Activated naive CD8-positive, alpha-beta T cell (primary cell): ENCODE results near the gene SAMHD1.
"Not testable (repeated sequence)": the region's sequence is repeated elsewhere in the genome, so short reads cannot be mapped to it uniquely, and the experiment has no call there.

ENCODE experiments used
- H3K27ac Mint-ChIP-seq: one replicate; pipeline ENCODE4 v1.8.0; 2021; ENCODE audit warnings: mixed read lengths
- H3K27me3 Mint-ChIP-seq: one replicate; pipeline ENCODE4 v1.8.0; 2021; ENCODE audit warnings: mixed read lengths
- H3K36me3 Mint-ChIP-seq: one replicate; pipeline ENCODE4 v1.8.0; 2021; ENCODE audit warnings: mixed read lengths
- H3K4me1 Mint-ChIP-seq: one replicate; pipeline ENCODE4 v1.8.0; 2021; ENCODE audit warnings: low read depth, mixed read lengths
- H3K4me3 Mint-ChIP-seq: one replicate; pipeline ENCODE4 v1.8.0; 2021; ENCODE audit warnings: mild to moderate bottlenecking, mixed read lengths
- H3K9me3 Mint-ChIP-seq: one replicate; pipeline ENCODE4 v1.8.0; 2021; ENCODE audit warnings: low read depth, mixed read lengths

Gene SAMHD1

DNA sequence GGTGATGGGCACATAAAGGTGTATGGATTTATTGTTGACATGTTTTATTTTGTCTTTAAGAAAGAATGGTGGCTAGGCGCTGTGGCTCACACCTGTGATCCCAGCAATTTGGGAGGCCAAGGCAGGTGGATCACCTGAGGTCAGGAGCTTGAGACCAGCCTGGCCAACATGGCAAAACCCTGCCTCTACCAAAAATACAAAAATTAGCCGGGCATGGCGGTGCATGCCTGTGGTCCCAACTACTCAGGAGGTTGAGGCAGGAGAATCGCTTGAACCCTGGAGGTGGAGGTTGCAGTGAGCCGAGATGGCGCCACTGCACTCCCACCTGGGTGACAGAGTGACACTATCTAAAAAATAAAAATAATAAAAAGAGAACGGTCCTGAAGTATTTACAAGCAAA lies 45.4 kb downstream of the SAMHD1 start:
- peak overlapping the region; percentile 25 for H3K27ac Mint-ChIP-seq
- not testable (repeated sequence) for H3K27me3 Mint-ChIP-seq, H3K4me3 Mint-ChIP-seq, H3K36me3 Mint-ChIP-seq, H3K9me3 Mint-ChIP-seq
- H3K4me1 Mint-ChIP-seq: peaks cover 13% of the 10 kb centered on the region

DNA sequence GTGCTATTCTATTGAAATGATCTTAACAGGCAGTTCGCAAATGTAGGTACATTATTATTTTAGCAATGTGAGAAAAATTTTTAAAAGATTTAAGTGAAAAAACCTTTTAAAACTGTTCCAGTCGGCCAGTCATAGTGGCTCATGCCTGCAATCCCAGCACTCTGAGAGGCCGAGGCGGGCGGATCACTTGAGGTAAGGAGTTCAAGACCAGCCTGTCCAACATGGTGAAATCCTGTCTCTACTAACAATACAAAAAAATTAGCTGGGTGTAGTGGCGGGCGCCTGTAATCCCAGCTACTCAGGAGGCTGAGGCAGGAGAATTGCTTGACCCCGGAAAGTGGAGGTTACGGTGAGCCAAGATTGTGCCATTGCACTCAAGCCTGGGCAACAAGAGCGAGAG lies 45.9 kb downstream of the SAMHD1 start:
- H3K4me3 Mint-ChIP-seq, H3K9me3 Mint-ChIP-seq, H3K27me3 Mint-ChIP-seq, H3K36me3 Mint-ChIP-seq: not testable (repeated sequence)
- Mint-ChIP-seq H3K27ac (peak overlapping the region; percentile 90), H3K4me1 (peaks cover 13% of the 10 kb centered on the region)

DNA sequence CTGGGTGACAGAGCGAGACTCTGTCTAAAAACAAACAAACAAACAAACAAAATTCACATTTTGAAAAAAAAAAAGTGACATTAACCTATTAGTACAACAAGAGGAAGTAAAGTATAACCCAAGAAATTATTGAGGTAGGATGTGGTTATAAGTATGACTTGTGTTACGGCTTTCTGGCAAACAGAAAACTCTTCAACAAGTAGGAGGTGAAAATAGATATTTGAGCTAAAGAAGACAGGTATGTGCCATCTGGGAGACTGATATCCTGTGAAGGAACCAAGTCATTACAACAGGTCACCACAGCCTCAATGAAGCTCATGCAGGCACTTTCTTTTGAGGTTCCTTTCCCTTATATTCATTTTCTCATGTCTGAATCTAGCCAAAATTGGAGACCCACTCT lies 46.8 kb downstream of the SAMHD1 start:
- peaks cover 13% of the 10 kb centered on the region for H3K4me1 Mint-ChIP-seq
- no peaks in the 10 kb centered on the region for H3K27me3 Mint-ChIP-seq
- no peaks in the 10 kb centered on the region for H3K9me3 Mint-ChIP-seq
- peak overlapping the region; percentile 90 for H3K27ac Mint-ChIP-seq
- peaks cover 3% of the 10 kb centered on the region for H3K36me3 Mint-ChIP-seq
- H3K4me3 Mint-ChIP-seq: peak overlapping the region; percentile 13

GRCh38 chr20:36895036-36895435 lies 56.5 kb downstream of the SAMHD1 start:
- peaks cover 18% of the 10 kb centered on the region for H3K4me1 Mint-ChIP-seq
- H3K9me3 Mint-ChIP-seq: no peaks in the 10 kb centered on the region
- no peaks in the 10 kb centered on the region for H3K27me3 Mint-ChIP-seq
- peaks cover 7% of the 10 kb centered on the region for H3K36me3 Mint-ChIP-seq
- H3K27ac Mint-ChIP-seq: peak overlapping the region; percentile 90
- H3K4me3 Mint-ChIP-seq: no peak overlapping the region

DNA sequence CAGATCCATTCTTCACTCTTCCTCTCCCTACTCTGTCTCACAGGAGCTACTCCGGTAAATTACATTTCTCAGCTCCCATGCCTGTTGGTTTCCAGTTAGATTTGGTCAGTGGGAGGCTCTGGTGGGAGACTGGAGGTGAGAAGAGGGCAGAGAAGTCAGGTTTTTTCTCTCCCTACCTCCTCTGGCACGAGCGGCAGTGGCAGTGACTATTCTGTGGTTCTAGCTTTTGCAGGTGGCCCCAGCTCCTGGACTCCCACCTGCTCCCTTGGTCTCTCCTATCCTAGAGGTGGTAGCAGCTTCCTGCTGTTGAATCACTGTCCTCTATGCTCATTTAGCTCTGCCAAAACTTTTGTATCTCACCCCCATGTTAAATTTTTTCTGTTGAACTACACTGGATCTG lies 57.7 kb downstream of the SAMHD1 start:
- Mint-ChIP-seq H3K36me3 (peaks cover 8% of the 10 kb centered on the region), H3K4me3 (no peak overlapping the region), H3K4me1 (peaks cover 18% of the 10 kb centered on the region), H3K27ac (peak overlapping the region; percentile 19), H3K27me3 (no peaks in the 10 kb centered on the region), H3K9me3 (no peaks in the 10 kb centered on the region)

- Mint-ChIP-seq H3K36me3 (peaks cover 3% of the 10 kb centered on the region), H3K4me3 (no peak overlapping the region), H3K27me3 (no peaks in the 10 kb centered on the region), H3K27ac (no peak overlapping the region), H3K4me1 (peaks cover 22% of the 10 kb centered on the region), H3K9me3 (no peaks in the 10 kb centered on the region)
Observed at GRCh38 chr20:36891211-36891610, 60.3 kb downstream of the SAMHD1 start.

GRCh38 chr20:36890586-36890985 lies 60.9 kb downstream of the SAMHD1 start:
- Mint-ChIP-seq H3K27me3 (no peaks in the 10 kb centered on the region), H3K4me3 (no peak overlapping the region), H3K36me3 (peaks cover 3% of the 10 kb centered on the region), H3K9me3 (no peaks in the 10 kb centered on the region), H3K4me1 (peaks cover 24% of the 10 kb centered on the region), H3K27ac (no peak overlapping the region)

GRCh38 chr20:36888880-36889516 lies 62.5 kb downstream of the SAMHD1 start:
- Mint-ChIP-seq H3K4me3 (no peak overlapping the region), H3K27ac (no peak overlapping the region), H3K36me3 (peaks cover 3% of the 10 kb centered on the region), H3K4me1 (peaks cover 17% of the 10 kb centered on the region), H3K9me3 (no peaks in the 10 kb centered on the region), H3K27me3 (no peaks in the 10 kb centered on the region)

DNA sequence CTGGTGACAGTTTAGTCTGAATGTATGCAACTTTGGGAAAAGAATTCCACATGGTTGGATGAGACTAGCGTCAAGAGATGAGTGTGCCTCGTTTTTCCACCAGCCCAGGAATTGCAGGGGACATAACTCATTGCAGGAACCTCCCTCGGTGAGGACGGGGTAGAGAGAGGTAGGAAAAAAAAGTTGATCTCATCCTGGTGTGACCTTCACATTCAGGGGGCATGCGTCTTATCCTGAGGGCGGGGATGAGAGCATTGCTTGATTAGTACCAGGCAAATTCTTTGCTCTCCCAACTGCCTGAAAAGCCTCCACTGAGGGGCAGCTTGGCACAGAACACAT lies 63.8 kb downstream of the SAMHD1 start:
- no peak overlapping the region for H3K4me3 Mint-ChIP-seq
- H3K27me3 Mint-ChIP-seq: no peaks in the 10 kb centered on the region
- H3K4me1 Mint-ChIP-seq: peaks cover 17% of the 10 kb centered on the region
- H3K27ac Mint-ChIP-seq: no peak overlapping the region
- no peaks in the 10 kb centered on the region for H3K9me3 Mint-ChIP-seq
- peaks cover 3% of the 10 kb centered on the region for H3K36me3 Mint-ChIP-seq

DNA sequence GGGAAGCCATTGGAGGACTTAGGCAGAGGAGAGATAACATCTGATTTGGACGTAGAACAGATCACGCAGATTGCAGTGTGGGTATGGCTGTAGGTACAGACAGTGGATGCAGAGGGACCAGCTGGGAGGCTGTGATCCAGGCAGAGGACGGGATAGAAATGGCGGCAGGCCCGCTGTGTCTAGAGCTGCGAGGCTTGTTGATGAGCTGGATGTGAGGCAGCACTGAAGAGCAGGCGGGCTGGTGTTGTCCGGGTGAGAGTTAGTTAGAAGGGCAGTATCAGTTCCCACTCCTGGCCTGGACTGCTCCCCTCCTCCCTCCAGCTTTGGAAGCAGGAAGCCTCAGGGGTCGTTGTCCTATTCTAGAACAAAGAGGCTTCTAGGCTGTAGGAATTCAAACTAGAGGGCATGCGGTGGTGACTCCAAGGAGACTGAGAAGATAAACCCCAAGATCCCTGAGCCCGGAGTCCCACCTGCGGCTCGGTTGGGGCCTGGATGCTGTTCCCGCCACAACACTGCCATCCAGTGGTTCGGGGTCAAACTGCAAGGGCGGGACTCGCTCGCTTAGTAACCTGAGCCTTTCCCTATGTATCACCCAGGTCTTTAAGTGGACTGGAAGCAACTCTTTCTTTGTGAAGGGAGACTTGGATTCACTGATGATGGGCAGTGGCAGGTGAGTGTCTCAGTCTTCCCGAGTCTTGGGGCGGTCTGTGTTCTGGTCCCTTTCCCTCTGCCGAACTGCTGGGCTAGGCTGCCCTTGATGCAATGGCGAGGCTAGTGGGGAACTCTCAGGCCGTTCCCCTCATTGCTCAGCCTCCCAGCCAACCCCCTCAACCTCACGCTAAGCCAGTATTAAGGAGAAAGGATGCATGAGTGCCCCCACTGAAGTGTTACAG lies 64.4 kb downstream of the SAMHD1 start:
- H3K27me3 Mint-ChIP-seq: no peaks in the 10 kb centered on the region
- peaks cover 3% of the 10 kb centered on the region for H3K36me3 Mint-ChIP-seq
- no peaks in the 10 kb centered on the region for H3K9me3 Mint-ChIP-seq

DNA sequence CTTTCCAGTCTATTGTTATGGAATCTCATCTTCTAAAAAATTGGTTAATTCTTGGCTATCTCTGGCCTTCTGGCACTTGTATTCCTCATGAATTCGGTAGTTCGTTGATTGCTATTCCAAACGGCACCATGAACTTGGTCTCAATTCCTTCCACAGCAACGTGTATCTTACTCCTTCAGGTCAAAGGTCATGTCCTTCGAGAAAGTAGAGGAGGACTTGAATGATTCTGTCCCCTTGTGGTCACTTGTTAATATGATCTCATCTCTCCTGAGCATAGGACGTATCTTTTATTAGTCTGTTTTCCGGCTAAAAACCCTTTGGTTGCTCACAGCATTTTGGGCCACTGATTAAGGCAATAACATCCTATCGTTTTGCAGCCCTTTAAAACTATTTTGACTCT lies 66.2 kb downstream of the SAMHD1 start:
- Mint-ChIP-seq H3K36me3 (peaks cover 3% of the 10 kb centered on the region), H3K4me3 (no peak overlapping the region), H3K27ac (peak overlapping the region; percentile 68), H3K9me3 (no peaks in the 10 kb centered on the region), H3K4me1 (peaks cover 17% of the 10 kb centered on the region), H3K27me3 (no peaks in the 10 kb centered on the region)

More for the DNA sequence above, 64.4 kb downstream of the SAMHD1 start:
- Mint-ChIP-seq H3K4me3 (no peak overlapping the region), H3K4me1 (peaks cover 17% of the 10 kb centered on the region), H3K27ac (peak overlapping the region; percentile 66)

- H3K27ac Mint-ChIP-seq: no peak overlapping the region
- H3K4me1 Mint-ChIP-seq: peaks cover 15% of the 10 kb centered on the region
- H3K4me3 Mint-ChIP-seq: no peak overlapping the region
Observed at GRCh38 chr20:36883977-36884535, 67.5 kb downstream of the SAMHD1 start.

GRCh38 chr20:36881888-36882287 lies 69.6 kb downstream of the SAMHD1 start:
- Mint-ChIP-seq H3K4me1 (peaks cover 7% of the 10 kb centered on the region), H3K27me3 (no peaks in the 10 kb centered on the region), H3K27ac (no peak overlapping the region), H3K4me3 (no peak overlapping the region), H3K9me3 (no peaks in the 10 kb centered on the region), H3K36me3 (no peaks in the 10 kb centered on the region)

More at GRCh38 chr20:36883977-36884535, 67.5 kb downstream of the SAMHD1 start:
- Mint-ChIP-seq H3K27me3 (no peaks in the 10 kb centered on the region), H3K9me3 (no peaks in the 10 kb centered on the region), H3K36me3 (no peaks in the 10 kb centered on the region)

DNA sequence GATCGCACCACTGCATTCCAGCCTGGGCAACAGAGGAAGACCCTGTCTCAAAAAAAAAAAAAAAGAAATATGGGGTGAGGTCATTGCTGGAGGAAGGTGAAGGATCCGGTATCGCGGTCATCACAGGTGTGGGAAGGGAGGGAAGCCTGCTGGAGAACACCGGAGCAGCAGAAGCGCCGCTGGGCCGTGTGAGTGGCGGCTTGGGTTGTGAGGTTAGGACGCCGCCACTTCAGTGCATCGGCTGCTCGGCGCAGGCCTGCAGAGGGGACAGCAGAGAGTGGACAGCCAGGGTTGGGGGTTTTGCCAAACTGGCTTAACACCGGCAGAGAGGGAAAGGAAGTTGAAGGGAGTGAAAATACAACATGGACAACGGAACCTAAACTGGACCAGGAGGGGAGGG lies 70.2 kb downstream of the SAMHD1 start:
- no peaks in the 10 kb centered on the region for H3K9me3 Mint-ChIP-seq
- no peaks in the 10 kb centered on the region for H3K27me3 Mint-ChIP-seq
- peaks cover 3% of the 10 kb centered on the region for H3K4me1 Mint-ChIP-seq
- H3K36me3 Mint-ChIP-seq: no peaks in the 10 kb centered on the region
- H3K4me3 Mint-ChIP-seq: no peak overlapping the region
- H3K27ac Mint-ChIP-seq: no peak overlapping the region

GRCh38 chr20:36880741-36881250 lies 70.7 kb downstream of the SAMHD1 start:
- H3K4me1 Mint-ChIP-seq: peaks cover 2% of the 10 kb centered on the region
- H3K4me3 Mint-ChIP-seq: no peak overlapping the region
- H3K27me3 Mint-ChIP-seq: no peaks in the 10 kb centered on the region
- H3K9me3 Mint-ChIP-seq: no peaks in the 10 kb centered on the region
- H3K27ac Mint-ChIP-seq: no peak overlapping the region
- H3K36me3 Mint-ChIP-seq: no peaks in the 10 kb centered on the region
